Activated CD4-positive, CD25-positive, alpha-beta regulatory T cell (primary cell): Measurements from ENCODE around the gene CLCN1.

Experiments used
- DNase-seq, 4 experiments: peaks; one replicate each; lab custom pipeline; 2025; lab: John Stamatoyannopoulos, UW

The CLCN1 gene

GRCh38 chr7:143396625-143397556 is 81.0 kb downstream of the CLCN1 start:
- no peak for DNase-seq

- DNase-seq: no peak
Observed at GRCh38 chr7:143397710-143398530, 82.0 kb downstream of the CLCN1 start.

- DNase-seq: no peak
Observed at GRCh38 chr7:143398616-143399015, 82.7 kb downstream of the CLCN1 start.

GRCh38 chr7:143399151-143399550 is 83.2 kb downstream of the CLCN1 start:
- DNase-seq: no peak

- no peak for DNase-seq
Observed at GRCh38 chr7:143399642-143400041, 83.7 kb downstream of the CLCN1 start.

- DNase-seq: no peak
Observed at GRCh38 chr7:143401265-143401664, 85.4 kb downstream of the CLCN1 start.
